H1 (cell line): ENCODE results near the gene NT5C1B. TPM values are rescaled to one million over a fixed set of nuclear protein-coding genes. Genes with fewer than 3 reads are reported as not detected.

Experiments
- CTCF ChIA-PET: fragments of 300-600 bp; sonication (Branson Sonifier 250); formaldehyde crosslinking; loops from one replicate; lab custom pipeline; 2021; ENCODE audit not compliant: partially characterized antibody; lab: Charles Lee
- POLR2A ChIA-PET: fragments of 300-600 bp; sonication (Branson Sonifier 250); formaldehyde crosslinking; loops from one replicate; lab custom pipeline; 2021; ENCODE audit warnings: inconsistent platforms; ENCODE audit not compliant: partially characterized antibody; lab: Charles Lee
- DNase-seq, 2 experiments: peaks; one replicate each; pipeline versions ENCODE4 v3.0.0 to v3.0.0-alpha.2; 2010 to 2022; ENCODE audit warnings: low spot score in 2 of 2, low read depth in 1 of 2, mixed read lengths in 1 of 2
- FAIRE-seq: peaks from 2 replicates; lab custom pipeline; 2011; peaks lifted over from hg19 to GRCh38; lab: Jason Lieb, UNC
- H2AFZ ChIP-seq: 2 replicates; pipeline ENCODE4 v1.8.1; 2012; ENCODE audit warnings: low read length, inconsistent platforms
- H2AK5ac ChIP-seq: 2 replicates; pipeline ENCODE4 v1.6.1; 2013; ENCODE audit warnings: low read depth, low read length
- H2BK120ac ChIP-seq: replicated peaks from 2 replicates; pipeline ENCODE3; 2013; ENCODE audit warnings: low read depth, low read length, inconsistent platforms
- H2BK12ac ChIP-seq: 2 replicates; pipeline ENCODE4 v1.6.1; 2013; ENCODE audit warnings: low read depth, low read length
- H2BK15ac ChIP-seq: 2 replicates; pipeline ENCODE4 v1.6.1; 2013; ENCODE audit warnings: low read length
- H2BK20ac ChIP-seq: 2 replicates; pipeline ENCODE4 v1.6.1; 2013; ENCODE audit warnings: low read length
- H2BK5ac ChIP-seq: 2 replicates; pipeline ENCODE4 v1.6.1; 2013; ENCODE audit warnings: low read depth, low read length
- H3K14ac ChIP-seq: 2 replicates; pipeline ENCODE4 v1.6.1; 2013; ENCODE audit warnings: inconsistent platforms; ENCODE audit not compliant: insufficient read length
- H3K18ac ChIP-seq: 2 replicates; pipeline ENCODE4 v1.6.1; 2013; ENCODE audit warnings: low read length; ENCODE audit errors: extremely low read depth
- H3K23ac ChIP-seq: 2 replicates; pipeline ENCODE4 v1.6.1; 2013; ENCODE audit warnings: inconsistent platforms; ENCODE audit not compliant: insufficient read length
- H3K23me2 ChIP-seq: 2 replicates; pipeline ENCODE4 v1.6.1; 2013; ENCODE audit warnings: low read depth, low read length
- H3K27ac ChIP-seq: 2 replicates; pipeline ENCODE4 v1.6.1; 2011; ENCODE audit warnings: low read depth, low read length, inconsistent platforms
- H3K27me3 ChIP-seq, 4 experiments: replicated peaks in 1 of 4; 1 replicate in 1 of 4; 2 replicates in 3 of 4; pipeline versions ENCODE4 v1.6.1 to v1.8.1; 2011 to 2013; ENCODE audit warnings: low read length in 3 of 4, mild to moderate bottlenecking in 3 of 4, inconsistent platforms in 2 of 4, mixed read lengths in 2 of 4, moderate library complexity in 1 of 4; ENCODE audit not compliant: control insufficient read depth in 3 of 4, insufficient read depth in 3 of 4; ENCODE audit errors: extremely low read depth in 1 of 4
- H3K36me3 ChIP-seq, 4 experiments: 2 replicates each; pipeline versions ENCODE4 v1.6.1 to v1.8.1; 2011 to 2013; ENCODE audit warnings: mild to moderate bottlenecking in 4 of 4, low read length in 3 of 4, moderate library complexity in 2 of 4, control low read depth in 1 of 4, inconsistent platforms in 1 of 4; ENCODE audit not compliant: insufficient read depth in 4 of 4, control insufficient read depth in 2 of 4
- H3K4ac ChIP-seq: replicated peaks from 2 replicates; pipeline ENCODE3; 2013; ENCODE audit warnings: low read length, low read depth, mixed read lengths, inconsistent platforms; ENCODE audit not compliant: insufficient read length
- H3K4me1 ChIP-seq, 4 experiments: replicated peaks in 1 of 4; 1 replicate in 1 of 4; 2 replicates in 3 of 4; pipeline versions ENCODE4 v1.6.1 to v1.8.1; 2011 to 2013; ENCODE audit warnings: low read length in 3 of 4, inconsistent platforms in 2 of 4, mixed read lengths in 1 of 4; ENCODE audit not compliant: insufficient read depth in 4 of 4, control insufficient read depth in 3 of 4
- H3K4me2 ChIP-seq, 2 experiments: 2 replicates each; pipeline versions ENCODE4 v1.6.1 to v1.8.1; 2011 to 2013; ENCODE audit warnings: low read depth in 2 of 2, low read length in 2 of 2, control low read depth in 1 of 2, inconsistent platforms in 1 of 2, mild to moderate bottlenecking in 1 of 2; ENCODE audit not compliant: insufficient read depth in 1 of 2
- H3K4me3 ChIP-seq, 4 experiments: fragments of 200-600, 300-600 bp in 1 of 4; sonication (generic), shearing (Covaris generic), sonication (Bioruptor Twin) in 1 of 4; 2 replicates each; pipeline versions ENCODE4 v1.5.1 to v1.8.1; 2011 to 2016; ENCODE audit warnings: low read length in 4 of 4, low read depth in 3 of 4, control low read depth in 2 of 4, inconsistent platforms in 2 of 4, mild to moderate bottlenecking in 2 of 4, mixed read lengths in 1 of 4, moderate library complexity in 1 of 4; ENCODE audit not compliant: insufficient read depth in 2 of 4; ENCODE audit errors: extremely low read depth in 1 of 4
- H3K56ac ChIP-seq: replicated peaks from 2 replicates; pipeline ENCODE3; 2013; ENCODE audit warnings: low read depth, mild to moderate bottlenecking, mixed read lengths, low read length, inconsistent platforms; ENCODE audit not compliant: insufficient read length
- H3K79me1 ChIP-seq: 2 replicates; pipeline ENCODE4 v1.6.1; 2013; ENCODE audit warnings: low read depth, low read length, control low read depth
- H3K79me2 ChIP-seq, 2 experiments: 2 replicates each; pipeline versions ENCODE4 v1.6.1 to v1.8.1; 2012 to 2013; ENCODE audit warnings: low read length in 2 of 2, mild to moderate bottlenecking in 2 of 2, inconsistent platforms in 1 of 2; ENCODE audit not compliant: insufficient read depth in 2 of 2, control insufficient read depth in 1 of 2
- H3K9ac ChIP-seq, 4 experiments: replicated peaks in 1 of 4; 1 replicate in 1 of 4; 2 replicates in 3 of 4; pipeline versions ENCODE4 v1.6.1 to v1.8.1; 2011 to 2013; ENCODE audit warnings: low read depth in 3 of 4, low read length in 3 of 4, control low read depth in 2 of 4, mild to moderate bottlenecking in 2 of 4, moderate library complexity in 2 of 4, inconsistent platforms in 1 of 4; ENCODE audit errors: extremely low read depth in 1 of 4
- H3K9me3 ChIP-seq, 2 experiments: 2 replicates each; pipeline versions ENCODE4 v1.6.1 to v1.8.1; 2012 to 2013; ENCODE audit warnings: mild to moderate bottlenecking in 2 of 2, moderate library complexity in 2 of 2, control low read depth in 1 of 2, inconsistent platforms in 1 of 2, low read depth in 1 of 2, low read length in 1 of 2, mixed read lengths in 1 of 2; ENCODE audit not compliant: insufficient read depth in 2 of 2
- H4K20me1 ChIP-seq, 2 experiments: replicated peaks in 1 of 2; 2 replicates each; pipeline versions ENCODE3 to v1.8.1; 2011 to 2013; ENCODE audit warnings: inconsistent platforms in 2 of 2, low read length in 2 of 2, mild to moderate bottlenecking in 1 of 2; ENCODE audit not compliant: insufficient read depth in 2 of 2, control insufficient read depth in 1 of 2
- H4K5ac ChIP-seq: 2 replicates; pipeline ENCODE4 v1.6.1; 2013; ENCODE audit warnings: low read length, low read depth, mixed read lengths, inconsistent platforms; ENCODE audit not compliant: insufficient read length
- H4K8ac ChIP-seq: 2 replicates; pipeline ENCODE4 v1.8.0; 2013; ENCODE audit warnings: mild to moderate bottlenecking, moderate library complexity, low read length, inconsistent platforms; ENCODE audit not compliant: insufficient read depth; ENCODE audit errors: extremely low read depth
- H4K91ac ChIP-seq: replicated peaks from 2 replicates; pipeline ENCODE3; 2013; ENCODE audit warnings: low read length, mixed read lengths, inconsistent platforms; ENCODE audit not compliant: insufficient read length
- RBBP5 ChIP-seq: IDR thresholded peaks from 2 replicates; pipeline ENCODE4 v1.7.1; 2012; ENCODE audit warnings: low read depth, mild to moderate bottlenecking, inconsistent platforms, low read length, moderate library complexity, borderline replicate concordance
- TEAD4 ChIP-seq: IDR thresholded peaks from 2 replicates; pipeline ENCODE4 v1.6.1; 2012; ENCODE audit warnings: low read depth, low read length, inconsistent platforms, mixed read lengths
- WGBS, 2 experiments: shearing (Covaris generic) in 1 of 2; methylation state at CpG; one replicate each; pipeline versions ENCODE4 v1.1.6 to v1.1.7; 2013 to 2015; ENCODE audit warnings: low lambda C conversion rate in 2 of 2, mixed read lengths in 2 of 2, inconsistent platforms in 1 of 2, low coverage in 1 of 2, missing lambda C conversion rate in 1 of 2; ENCODE audit not compliant: insufficient replicate concordance in 2 of 2, insufficient coverage in 1 of 2, insufficient read length in 1 of 2; ENCODE audit errors: extremely low coverage in 1 of 2, missing lambda C conversion rate in 1 of 2; 5-methylcytosine and 5-hydroxymethylcytosine counted together
- polyA plus RNA-seq, 7 experiments: library from polyadenylated mRNA; depleted of rRNA in 3 of 7; stranded (reverse) in 5 of 7; unstranded in 2 of 7; fragments of >200 nt in 5 of 7; fragments of 200-250 nt in 2 of 7; gene quantifications; 1 replicate in 5 of 7; 2 replicates in 1 of 7; 4 replicates in 1 of 7; pipeline versions ENCODE4 v1.2.1 to v1.2.3, GENCODE V29; 2011 to 2013; ENCODE audit warnings: missing spikeins in 2 of 7, mixed read lengths in 2 of 7
- total RNA-seq: library from RNA; stranded (reverse); fragmentation: NEBNext Ultra II Directional; extraction: Animal tissue kit (Norgen Biotek cat#: 25700); gene quantifications from 2 replicates; pipeline ENCODE4 v1.2.1, GENCODE V29; 2021

NT5C1B gene
- total and polyA plus RNA-seq, 2 of the 8 experiments (the other 6 are each of a cell fraction or from before 2014, with no cell fraction given): not detected

DNA sequence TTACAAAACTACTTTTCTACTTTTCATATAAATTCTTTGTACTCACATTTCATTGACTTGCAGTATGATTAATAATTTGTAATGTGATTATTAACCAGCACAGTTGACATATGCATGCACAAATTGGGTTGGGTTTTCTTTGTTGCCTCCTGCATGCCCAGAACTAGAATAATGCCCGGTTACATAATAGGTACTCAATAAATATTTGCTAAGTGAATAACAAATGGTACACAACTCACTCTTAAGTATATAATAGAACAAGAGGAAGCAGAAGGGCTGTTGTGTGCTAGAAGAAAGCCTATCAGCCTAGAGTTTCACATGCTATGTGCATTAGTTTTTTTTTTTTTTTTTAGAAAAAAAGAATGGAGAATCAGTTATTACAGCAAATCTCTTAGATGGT, 38.2 kb downstream of the NT5C1B start:
- no peak overlapping the region for H4K91ac ChIP-seq
- H3K79me2 ChIP-seq: no peaks in the 10 kb centered on the region; a peak in 1 of 4 replicates
- ChIA-PET CTCF (interaction anchor here (2.5 kb wide), 1 partner anchor 16 kb away, joined by 7 read pairs; no protein-coding TSS in a partner anchor), POLR2A (no interaction called here)
- no peak overlapping the region for H3K27ac ChIP-seq
- no peak overlapping the region for H3K23ac ChIP-seq
- H4K5ac ChIP-seq: no peak overlapping the region
- H2BK15ac ChIP-seq: no peak overlapping the region
- FAIRE-seq (no peak), DNase-seq (no peak)
- no peak overlapping the region for H3K4me3 ChIP-seq
- no peaks in the 10 kb centered on the region for H3K79me1 ChIP-seq
- H3K4me2 ChIP-seq: no peak overlapping the region
- H3K4me1 ChIP-seq: peaks cover 0 to 7% (median 1%) of the 10 kb centered on the region in 4 experiments; a peak in 4 of 7 replicates
- no peak overlapping the region for H2AFZ ChIP-seq
- no peak overlapping the region for H2BK20ac ChIP-seq
- H3K56ac ChIP-seq: no peak overlapping the region
- peaks cover 0 to 2% of the 10 kb centered on the region in 2 experiments for H4K20me1 ChIP-seq
- H2BK5ac ChIP-seq: no peak overlapping the region
- no peaks in the 10 kb centered on the region for H3K23me2 ChIP-seq
- no peak overlapping the region for H2BK120ac ChIP-seq
- no peak overlapping the region for H2BK12ac ChIP-seq
- no peak overlapping the region for H4K8ac ChIP-seq
- TF ChIP-seq RBBP5: no peak
- no peak for TF ChIP-seq TEAD4
- no peak overlapping the region for H2AK5ac ChIP-seq
- no peaks in the 10 kb centered on the region for H3K9me3 ChIP-seq
- H3K9ac ChIP-seq: no peak overlapping the region
- H3K18ac ChIP-seq: no peak overlapping the region
- WGBS, 2 experiments: 93% methylated on average over 1 of the region's 1 CpG; no CpG with 5 or more reads in 1 of the 2 experiments
- H3K4ac ChIP-seq: no peak overlapping the region
- no peak overlapping the region for H3K14ac ChIP-seq
- no peaks in the 10 kb centered on the region for H3K27me3 ChIP-seq
- peaks cover 8 to 14% (median 9%) of the 10 kb centered on the region in 4 experiments; a peak in 7 of 8 replicates for H3K36me3 ChIP-seq
